ENCODE data around the gene RNF112.

DNA sequence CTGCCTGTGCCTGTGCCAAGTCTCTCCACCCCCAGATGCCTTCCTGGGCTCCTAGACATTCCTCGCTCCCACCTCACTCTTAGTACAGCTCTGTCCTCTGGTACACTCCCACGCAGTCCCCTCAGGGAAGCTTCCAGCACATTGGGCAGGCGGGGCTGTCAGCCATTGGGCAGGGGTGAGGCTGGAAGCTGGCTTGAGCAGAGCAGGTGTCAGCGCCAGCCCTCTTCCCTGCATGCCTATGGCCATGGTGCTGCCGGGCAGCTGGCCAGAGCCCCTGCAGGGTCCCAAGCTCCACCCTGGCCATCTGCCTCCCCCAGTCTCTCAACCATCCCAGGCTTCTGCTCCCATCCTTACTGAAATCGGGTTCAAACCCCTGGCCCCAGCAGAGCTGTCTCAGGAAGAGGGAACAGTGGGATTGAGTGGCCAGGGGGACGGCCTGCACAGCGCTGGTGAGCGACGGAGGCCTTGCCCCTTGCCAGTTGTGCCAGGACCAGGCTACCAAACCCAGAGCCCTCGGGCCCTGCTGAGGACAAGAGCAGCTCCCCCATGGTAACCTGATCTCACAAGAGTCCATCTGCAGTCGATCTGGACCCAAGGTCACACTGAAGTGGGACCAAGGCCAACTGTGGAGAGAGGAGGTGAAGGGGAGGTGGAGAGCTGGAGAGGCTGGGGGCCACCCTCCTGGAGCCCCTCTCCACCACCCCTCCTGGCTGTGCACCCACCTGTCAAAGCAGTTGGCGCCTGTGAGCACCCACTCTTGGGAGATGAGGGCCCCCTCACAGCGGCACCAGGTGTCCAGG is 46.1 kb upstream of the RNF112 start:
- TF ChIP-seq EZH2 (IDR thresholded peaks at IDR 0.05; ENCODE audit: insufficient read depth, low read length) = no peak
- TF ChIP-seq, protein P1, sequence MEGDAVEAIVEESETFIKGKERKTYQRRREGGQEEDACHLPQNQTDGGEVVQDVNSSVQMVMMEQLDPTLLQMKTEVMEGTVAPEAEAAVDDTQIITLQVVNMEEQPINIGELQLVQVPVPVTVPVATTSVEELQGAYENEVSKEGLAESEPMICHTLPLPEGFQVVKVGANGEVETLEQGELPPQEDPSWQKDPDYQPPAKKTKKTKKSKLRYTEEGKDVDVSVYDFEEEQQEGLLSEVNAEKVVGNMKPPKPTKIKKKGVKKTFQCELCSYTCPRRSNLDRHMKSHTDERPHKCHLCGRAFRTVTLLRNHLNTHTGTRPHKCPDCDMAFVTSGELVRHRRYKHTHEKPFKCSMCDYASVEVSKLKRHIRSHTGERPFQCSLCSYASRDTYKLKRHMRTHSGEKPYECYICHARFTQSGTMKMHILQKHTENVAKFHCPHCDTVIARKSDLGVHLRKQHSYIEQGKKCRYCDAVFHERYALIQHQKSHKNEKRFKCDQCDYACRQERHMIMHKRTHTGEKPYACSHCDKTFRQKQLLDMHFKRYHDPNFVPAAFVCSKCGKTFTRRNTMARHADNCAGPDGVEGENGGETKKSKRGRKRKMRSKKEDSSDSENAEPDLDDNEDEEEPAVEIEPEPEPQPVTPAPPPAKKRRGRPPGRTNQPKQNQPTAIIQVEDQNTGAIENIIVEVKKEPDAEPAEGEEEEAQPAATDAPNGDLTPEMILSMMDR (IDR thresholded peaks at IDR 0.05; ENCODE audit: insufficient read depth, low read depth, low read length) = no peak

Measured in astrocyte (in vitro differentiated cells and primary cell).